A549 (cell line): ENCODE data around the gene KCNA2. TPM values are rescaled to one million over a fixed set of nuclear protein-coding genes. Genes with fewer than 3 reads are reported as not detected.

ENCODE experiments used
- ATAC-seq, 2 experiments: fragments of 200-7000 bp in 1 of 2; fragments of >200 bp in 1 of 2; cut with Nextera tagmentation in 1 of 2; cut with Tn5 transposase in 1 of 2; 3 replicates each; pipeline versions ENCODE4 v1.8.0 to v1.9.1; 2018 to 2020; ENCODE audit warnings: mild to moderate bottlenecking in 1 of 2, moderate library complexity in 1 of 2
- CTCF ChIA-PET: fragments of 300-600 bp; sonication (Branson Sonifier 250); formaldehyde crosslinking; extraction: SDS; loops from one replicate; lab custom pipeline; 2021; ENCODE audit warnings: antibody characterized with exemption, inconsistent platforms; lab: Yijun Ruan, JAX
- POLR2A ChIA-PET: fragments of 350-600 bp; formaldehyde crosslinking; extraction: SDS; loops from one replicate; lab custom pipeline; 2021; ENCODE audit warnings: antibody characterized with exemption, inconsistent platforms; lab: Yijun Ruan, JAX
- DNase-seq, 2 experiments: peaks; one replicate each; pipeline versions ENCODE4 v3.0.0 to v3.0.0-alpha.2; 2011 to 2016; ENCODE audit warnings: low read depth in 1 of 2, low spot score in 1 of 2
- FAIRE-seq: peaks from 2 replicates; lab custom pipeline; 2011; peaks lifted over from hg19 to GRCh38; lab: Jason Lieb, UNC
- H3K27ac ChIP-seq, 2 experiments: fragments of >200 bp; sonication (Bioruptor Twin); formaldehyde crosslinking; 3 replicates each; pipeline ENCODE4 v1.5.1; 2016 to 2017
- H3K4me1 ChIP-seq: fragments of >200 bp; sonication (Bioruptor Twin); formaldehyde crosslinking; 3 replicates; pipeline ENCODE4 v1.6.1; 2016
- H3K4me2 ChIP-seq: fragments of >200 bp; sonication (Bioruptor Twin); formaldehyde crosslinking; 3 replicates; pipeline ENCODE4 v1.6.1; 2016
- H3K4me3 ChIP-seq: fragments of >200 bp; sonication (Bioruptor Twin); formaldehyde crosslinking; 3 replicates; pipeline ENCODE4 v1.5.1; 2016
- H3K9me3 ChIP-seq: fragments of >200 bp; sonication (Bioruptor Twin); formaldehyde crosslinking; 3 replicates; pipeline ENCODE4 v1.6.1; 2016
- BHLHE40 ChIP-seq: IDR thresholded peaks from 2 replicates; pipeline ENCODE4 v1.6.1; 2012; ENCODE audit warnings: low read depth, low read length, inconsistent platforms
- CEBPB ChIP-seq, 2 experiments: fragments of >200 bp in 1 of 2; sonication (Bioruptor Twin) in 1 of 2; formaldehyde crosslinking in 1 of 2; IDR thresholded peaks; 2 replicates each; pipeline ENCODE4 v1.6.1; 2012 to 2016
- CTCF ChIP-seq: fragments of >200 bp; sonication (Bioruptor Twin); formaldehyde crosslinking; IDR thresholded peaks from 3 replicates; pipeline ENCODE4 v1.5.1; 2016
- EHF ChIP-seq: fragments of 250-450 bp; sonication (Bioruptor Pico); IDR thresholded peaks from 2 replicates; pipeline ENCODE4 v1.5.0; 2020; ENCODE audit warnings: mild to moderate bottlenecking
- FOSL2 ChIP-seq, 2 experiments: fragments of 450-650 bp in 1 of 2; fragments of >200 bp in 1 of 2; sonication (Bioruptor Twin) in 1 of 2; formaldehyde crosslinking; IDR thresholded peaks; 2 replicates each; pipeline versions ENCODE4 v1.5.0 to v1.6.1; 2016 to 2020; ENCODE audit warnings: mild to moderate bottlenecking in 1 of 2, moderate library complexity in 1 of 2
- HDAC2 ChIP-seq: fragments of 200-600 bp; sonication (generic); IDR thresholded peaks from 2 replicates; pipeline ENCODE4 v1.6.1; 2016
- HMGXB4 ChIP-seq: fragments of 250-450 bp; sonication (Bioruptor Pico); IDR thresholded peaks from 2 replicates; pipeline ENCODE4 v1.5.0; 2021; ENCODE audit warnings: mild to moderate bottlenecking, moderate library complexity, borderline replicate concordance
- HOXB5 ChIP-seq: fragments of 250-450 bp; sonication (Bioruptor Pico); IDR thresholded peaks from 2 replicates; pipeline ENCODE4 v1.5.0; 2020; ENCODE audit warnings: mild to moderate bottlenecking, moderate library complexity
- JUN ChIP-seq, 2 experiments: fragments of >200 bp; sonication (Bioruptor Twin); formaldehyde crosslinking; IDR thresholded peaks; 2 replicates in 1 of 2; 3 replicates in 1 of 2; pipeline ENCODE4 v1.6.1; 2016 to 2017
- KDM1A ChIP-seq: fragments of 200-600 bp; sonication (generic); IDR thresholded peaks from 2 replicates; pipeline ENCODE4 v1.6.1; 2016; ENCODE audit warnings: low read depth, mild to moderate bottlenecking
- KDM5A ChIP-seq: fragments of 200-600 bp; sonication (generic); IDR thresholded peaks from 2 replicates; pipeline ENCODE4 v1.6.1; 2016; ENCODE audit warnings: antibody characterized with exemption, mild to moderate bottlenecking
- MAX ChIP-seq: IDR thresholded peaks from 2 replicates; pipeline ENCODE4 v1.6.1; 2012
- NFE2L2 ChIP-seq: fragments of 150-350 bp; conservative IDR thresholded peaks from 2 replicates; pipeline ENCODE4 v1.6.1; 2014; ENCODE audit warnings: low read length
- PBX3 ChIP-seq: IDR thresholded peaks from 2 replicates; pipeline ENCODE4 v1.6.1; 2012
- RNF2 ChIP-seq: fragments of 200-600 bp; sonication (generic); IDR thresholded peaks from 2 replicates; pipeline ENCODE4 v1.6.1; 2016; ENCODE audit warnings: low read depth, mild to moderate bottlenecking, antibody characterized with exemption, moderate library complexity, borderline replicate concordance
- SMC3 ChIP-seq: fragments of >200 bp; sonication (Bioruptor Twin); formaldehyde crosslinking; IDR thresholded peaks from 3 replicates; pipeline ENCODE4 v1.6.1; 2018; ENCODE audit warnings: inconsistent platforms
- SREBF2 ChIP-seq: fragments of 450-650 bp; IDR thresholded peaks from 2 replicates; pipeline ENCODE4 v1.6.1; 2014; ENCODE audit warnings: mild to moderate bottlenecking, moderate library complexity
- TFCP2L1 ChIP-seq: fragments of 250-450 bp; sonication (Bioruptor Pico); IDR thresholded peaks from 2 replicates; pipeline ENCODE4 v1.5.0; 2021; ENCODE audit warnings: mild to moderate bottlenecking
- ZFP36 ChIP-seq: fragments of 450-650 bp; IDR thresholded peaks from 2 replicates; pipeline ENCODE4 v1.6.1; 2014; ENCODE audit warnings: borderline replicate concordance; ENCODE audit not compliant: partially characterized antibody
- ZNF302 ChIP-seq: fragments of 250-450 bp; sonication (Bioruptor Pico); IDR thresholded peaks from 2 replicates; pipeline ENCODE4 v1.9.0; 2021; ENCODE audit warnings: inconsistent platforms, mild to moderate bottlenecking, moderate library complexity
- WGBS: methylation state at CpG from one replicate; pipeline ENCODE4 v1.1.6; 2017; ENCODE audit errors: missing lambda C conversion rate; 5-methylcytosine and 5-hydroxymethylcytosine counted together
- polyA plus RNA-seq, 4 experiments: library from polyadenylated mRNA; depleted of rRNA in 3 of 4; stranded (reverse); fragments of >200 nt; fragmentation: RNase III in 1 of 4; extraction: RNeasy Plus Mini Kit Qiagen cat#74134 plus additional on column Dnase treatment in 1 of 4; gene quantifications; 2 replicates in 3 of 4; 3 replicates in 1 of 4; pipeline ENCODE4 v1.2.3, GENCODE V29; 2011 to 2017

The KCNA2 gene
- polyA plus RNA-seq, 2 of the 4 experiments (the other 2 are of a cell fraction) = 0.04 to 0.05 TPM

- Histone ChIP-seq H3K9me3 (no peaks in the 10 kb centered on the region), H3K4me1 (no peaks in the 10 kb centered on the region), H3K4me2 (no peak overlapping the region), H3K27ac (no peak overlapping the region), H3K4me3 (no peak overlapping the region)
- 39% methylated on average over 4 of the region's 4 CpGs for WGBS
- no peak for ATAC-seq
- FAIRE-seq = no peak
- DNase-seq = no peak
- TF ChIP-seq KDM5A (no peak), ZNF302 (CRISPR knock-in tag) (no peak), NFE2L2 (no peak), BHLHE40 (no peak), KDM1A (no peak), FOSL2 (IDR thresholded peaks at IDR 0.05) (no peak), FOSL2 (CRISPR knock-in tag; IDR thresholded peaks at IDR 0.05) (no peak), HMGXB4 (CRISPR knock-in tag) (no peak), SREBF2 (no peak)
- CTCF ChIA-PET = interaction anchor here (1.0 to 1.9 kb wide), 3 partner anchors 24 to 37 kb away, joined by 3 to 7 read pairs (median 3); partner anchors contain the start of gene KCNA2
- POLR2A ChIA-PET = no interaction called here
Observed at GRCh38 chr1:110582378-110582777, 23.8 kb downstream of the KCNA2 start.

- ChIA-PET POLR2A (no interaction called here), CTCF (interaction anchor here (1.0 to 1.9 kb wide), 3 partner anchors 25 to 37 kb away, joined by 3 to 7 read pairs (median 3); partner anchors contain the start of gene KCNA2)
- FAIRE-seq = no peak
- Histone ChIP-seq H3K27ac (no peak overlapping the region), H3K4me2 (no peak overlapping the region), H3K4me1 (no peaks in the 10 kb centered on the region), H3K9me3 (no peaks in the 10 kb centered on the region; the same call in 2 of the 3 replicates), H3K4me3 (no peak overlapping the region)
- no peak for DNase-seq
- no peak for TF ChIP-seq FOSL2 (IDR thresholded peaks at IDR 0.05)
- no peak for TF ChIP-seq FOSL2 (CRISPR knock-in tag; IDR thresholded peaks at IDR 0.05)
- TF ChIP-seq ZFP36 = no peak
- ATAC-seq = no peak
- WGBS = 23% methylated on average over 5 of the region's 5 CpGs
Observed at GRCh38 chr1:110581682-110582145, 24.4 kb downstream of the KCNA2 start.

GRCh38 chr1:110580244-110580643 lies 25.9 kb downstream of the KCNA2 start:
- no peaks in the 10 kb centered on the region; the same call in 2 of the 3 replicates for H3K9me3 ChIP-seq
- CTCF ChIA-PET = interaction anchor here (1.1 to 1.4 kb wide), 2 partner anchors 9 to 35 kb away, joined by 3 read pairs; no protein-coding TSS in a partner anchor
- H3K27ac ChIP-seq = no peak overlapping the region
- no peak overlapping the region for H3K4me3 ChIP-seq
- DNase-seq = no peak
- H3K4me2 ChIP-seq = no peak overlapping the region
- no peak for FAIRE-seq
- H3K4me1 ChIP-seq = no peaks in the 10 kb centered on the region
- TF ChIP-seq JUN (IDR thresholded peaks at IDR 0.05) (no peak), RNF2 (no peak), HOXB5 (no peak), CTCF (no peak), SMC3 (no peak), MAX (no peak), CEBPB (IDR thresholded peaks at IDR 0.05) (no peak), HDAC2 (no peak), EHF (no peak), PBX3 (no peak), TFCP2L1 (CRISPR knock-in tag) (no peak), ZFP36 (no peak)
- TF ChIP-seq, all 56 proteins: peak for 0
- WGBS = 17% methylated on average over 1 of the region's 1 CpG
- POLR2A ChIA-PET = no interaction called here
- no peak for ATAC-seq
